H9 (cell line): ENCODE measurements around the gene KRT12. TPM values are rescaled to one million over a fixed set of nuclear protein-coding genes. Genes with fewer than 3 reads are reported as not detected.

ENCODE experiments used
- DNase-seq: peaks from one replicate; pipeline ENCODE4 v3.0.0-alpha.2; 2017
- H2AFZ ChIP-seq: one replicate; pipeline ENCODE4 v1.6.1; 2013; ENCODE audit warnings: mild to moderate bottlenecking, low read length, control low read depth, moderate library complexity
- H2AK5ac ChIP-seq: 2 replicates; pipeline ENCODE4 v1.6.1; 2013; ENCODE audit warnings: low read length, control low read depth, mixed read lengths; ENCODE audit not compliant: insufficient read length
- H2BK120ac ChIP-seq: one replicate; pipeline ENCODE4 v1.6.1; 2013; ENCODE audit warnings: low read depth, mild to moderate bottlenecking, low read length, control low read depth, inconsistent platforms; ENCODE audit not compliant: poor library complexity, severe bottlenecking
- H2BK12ac ChIP-seq: 2 replicates; pipeline ENCODE4 v1.6.1; 2013; ENCODE audit warnings: low read length, control low read depth, mixed read lengths, low read depth; ENCODE audit not compliant: insufficient read length
- H2BK15ac ChIP-seq: 2 replicates; pipeline ENCODE4 v1.6.1; 2013; ENCODE audit warnings: low read depth, low read length, control low read depth
- H2BK20ac ChIP-seq: one replicate; pipeline ENCODE4 v1.6.1; 2013; ENCODE audit warnings: low read depth, mild to moderate bottlenecking, low read length, control low read depth, inconsistent platforms; ENCODE audit not compliant: poor library complexity, severe bottlenecking
- H2BK5ac ChIP-seq: 2 replicates; pipeline ENCODE4 v1.6.1; 2013; ENCODE audit warnings: low read length, control low read depth, mixed read lengths; ENCODE audit not compliant: insufficient read length
- H3K14ac ChIP-seq: 2 replicates; pipeline ENCODE4 v1.6.1; 2013; ENCODE audit warnings: low read length, control low read depth; ENCODE audit not compliant: insufficient read depth
- H3K18ac ChIP-seq: 2 replicates; pipeline ENCODE4 v1.6.1; 2013; ENCODE audit warnings: low read depth, mild to moderate bottlenecking, mixed read lengths, low read length, control low read depth; ENCODE audit not compliant: insufficient read length
- H3K23ac ChIP-seq: 2 replicates; pipeline ENCODE4 v1.6.1; 2013; ENCODE audit warnings: low read length, control low read depth, mixed read lengths, low read depth; ENCODE audit not compliant: insufficient read length
- H3K23me2 ChIP-seq: 2 replicates; pipeline ENCODE4 v1.6.1; 2013; ENCODE audit warnings: low read depth, mild to moderate bottlenecking, mixed read lengths, low read length, control low read depth; ENCODE audit not compliant: insufficient read length, poor library complexity, severe bottlenecking
- H3K27ac ChIP-seq: 2 replicates; pipeline ENCODE4 v1.5.1; 2013; ENCODE audit warnings: low read length, control low read depth, mixed read lengths, low read depth; ENCODE audit not compliant: insufficient read length
- H3K27me3 ChIP-seq: 2 replicates; pipeline ENCODE4 v1.6.1; 2013; ENCODE audit warnings: low read length, control low read depth, inconsistent platforms; ENCODE audit not compliant: insufficient read depth
- H3K4ac ChIP-seq: 2 replicates; pipeline ENCODE4 v1.6.1; 2013; ENCODE audit warnings: low read depth, mild to moderate bottlenecking, control low read depth, inconsistent platforms, low read length, moderate library complexity
- H3K4me1 ChIP-seq: 2 replicates; pipeline ENCODE4 v1.6.1; 2013; ENCODE audit warnings: low read length, control low read depth, inconsistent platforms; ENCODE audit not compliant: insufficient read depth
- H3K4me2 ChIP-seq: 2 replicates; pipeline ENCODE4 v1.6.1; 2013; ENCODE audit warnings: low read length, control low read depth, mixed read lengths; ENCODE audit not compliant: insufficient read length, insufficient read depth
- H3K56ac ChIP-seq: 2 replicates; pipeline ENCODE4 v1.6.1; 2013; ENCODE audit warnings: low read depth, mild to moderate bottlenecking, mixed read lengths, low read length, control low read depth; ENCODE audit not compliant: insufficient read length
- H3K79me1 ChIP-seq: 2 replicates; pipeline ENCODE4 v1.6.1; 2013; ENCODE audit warnings: low read depth, mild to moderate bottlenecking, moderate library complexity, low read length, control low read depth, inconsistent platforms; ENCODE audit not compliant: insufficient read depth, poor library complexity, severe bottlenecking
- H3K79me2 ChIP-seq: 2 replicates; pipeline ENCODE4 v1.6.1; 2013; ENCODE audit warnings: low read length, control low read depth, inconsistent platforms; ENCODE audit not compliant: insufficient read depth
- H3K9ac ChIP-seq: 2 replicates; pipeline ENCODE4 v1.6.1; 2013; ENCODE audit warnings: low read length, control low read depth, mixed read lengths; ENCODE audit not compliant: insufficient read length; ENCODE audit errors: extremely low read depth
- H3K9me3 ChIP-seq: one replicate; pipeline ENCODE4 v1.6.1; 2013; ENCODE audit warnings: low read depth, low read length, inconsistent platforms; ENCODE audit not compliant: control insufficient read depth
- H3T11ph ChIP-seq: one replicate; pipeline ENCODE4 v1.6.1; 2013; ENCODE audit warnings: mild to moderate bottlenecking, low read length, control low read depth, inconsistent platforms
- H4K20me1 ChIP-seq: one replicate; pipeline ENCODE4 v1.6.1; 2013; ENCODE audit not compliant: control insufficient read depth, insufficient read length, insufficient read depth
- H4K5ac ChIP-seq: 2 replicates; pipeline ENCODE4 v1.6.1; 2013; ENCODE audit warnings: low read depth, mild to moderate bottlenecking, mixed read lengths, low read length, control low read depth; ENCODE audit not compliant: insufficient read length
- H4K8ac ChIP-seq: replicated peaks from 2 replicates; pipeline ENCODE4 v1.6.1; 2013; ENCODE audit warnings: low read length, control low read depth, mixed read lengths, low read depth; ENCODE audit not compliant: insufficient read length
- H4K91ac ChIP-seq: 2 replicates; pipeline ENCODE4 v1.6.1; 2013; ENCODE audit warnings: low read depth, mild to moderate bottlenecking, moderate library complexity, mixed read lengths, low read length, control low read depth; ENCODE audit not compliant: insufficient read length
- H3K27ac Mint-ChIP-seq, 3 experiments: 2 replicates in 2 of 3; 3 replicates in 1 of 3; pipeline ENCODE4 v1.8.0; 2020 to 2021; ENCODE audit warnings: mixed read lengths in 3 of 3, mild to moderate bottlenecking in 1 of 3, moderate library complexity in 1 of 3
- H3K27me3 Mint-ChIP-seq: 2 replicates; pipeline ENCODE4 v1.8.0; 2021; ENCODE audit warnings: low read depth, mild to moderate bottlenecking, moderate library complexity, mixed read lengths
- H3K36me3 Mint-ChIP-seq, 3 experiments: 2 replicates in 2 of 3; 3 replicates in 1 of 3; pipeline ENCODE4 v1.8.0; 2020 to 2021; ENCODE audit warnings: low read depth in 3 of 3, mixed read lengths in 3 of 3; ENCODE audit not compliant: insufficient read depth in 1 of 3
- H3K4me1 Mint-ChIP-seq, 2 experiments: 2 replicates each; pipeline ENCODE4 v1.8.0; 2020; ENCODE audit warnings: mixed read lengths in 2 of 2
- H3K4me3 Mint-ChIP-seq, 2 experiments: 2 replicates in 1 of 2; 3 replicates in 1 of 2; pipeline ENCODE4 v1.8.0; 2020 to 2021; ENCODE audit warnings: mild to moderate bottlenecking in 2 of 2, mixed read lengths in 2 of 2, moderate library complexity in 1 of 2
- H3K9me3 Mint-ChIP-seq, 2 experiments: 2 replicates in 1 of 2; 3 replicates in 1 of 2; pipeline ENCODE4 v1.8.0; 2020; ENCODE audit warnings: mild to moderate bottlenecking in 2 of 2, mixed read lengths in 2 of 2, moderate library complexity in 1 of 2
- WGBS: extraction: QIAGEN DNeasy Blood & Tissue Kit; methylation state at CpG from one replicate; pipeline ENCODE4 v1.1.7; 2013; ENCODE audit warnings: missing lambda C conversion rate, low lambda C conversion rate, mixed read lengths; ENCODE audit not compliant: insufficient read length; ENCODE audit errors: extremely low coverage; 5-methylcytosine and 5-hydroxymethylcytosine counted together
- total RNA-seq: library from RNA; stranded (reverse); gene quantifications from 2 replicates; pipeline ENCODE4 v1.2.1, GENCODE V29; 2021
- TF ChIP-seq, protein P1 (sequence below): fragments of 200-600 bp; sonication (generic); conservative IDR thresholded peaks from 3 replicates; pipeline ENCODE4 v1.8.0; 2021; ENCODE audit warnings: antibody characterized with exemption, mild to moderate bottlenecking

KRT12 gene
- total RNA-seq, 1 experiment from 2014 or later: not detected

DNA sequence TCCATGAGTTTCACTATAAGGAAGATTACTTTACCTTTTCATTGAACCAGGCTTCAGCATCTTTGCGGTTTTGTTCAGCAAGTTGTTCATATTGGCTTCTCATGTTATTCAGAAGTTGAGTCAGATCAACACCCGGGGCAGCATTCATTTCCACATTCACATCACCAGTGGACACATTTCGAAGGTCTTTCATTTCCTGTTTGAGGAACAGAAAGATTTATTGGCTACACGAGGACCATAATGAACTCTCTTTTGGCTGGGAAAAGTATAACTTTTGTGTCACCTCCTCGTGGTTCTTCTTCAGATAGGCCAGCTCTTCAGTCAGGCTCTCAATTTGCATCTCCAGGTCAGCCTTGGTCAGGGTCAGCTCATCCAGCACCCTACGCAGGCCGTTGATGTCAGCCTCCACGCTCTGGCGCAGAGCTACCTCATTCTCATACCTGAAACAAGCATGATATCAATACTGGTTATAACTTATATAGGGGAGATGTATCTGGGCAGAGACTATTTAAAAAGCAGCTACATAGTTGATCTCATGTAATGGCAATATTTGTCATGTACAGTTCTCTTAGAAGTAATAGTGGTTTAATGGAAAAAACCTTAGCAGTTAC, 46.7 kb downstream of the KRT12 start:
- no peak overlapping the region for H2BK12ac ChIP-seq
- no peak overlapping the region for H4K91ac ChIP-seq
- no peak overlapping the region for H2AFZ ChIP-seq
- no peak overlapping the region for H3K4ac ChIP-seq
- no peak overlapping the region for H4K5ac ChIP-seq
- H2AK5ac ChIP-seq: no peak overlapping the region
- H4K8ac ChIP-seq: no peak overlapping the region
- WGBS: no CpG with 5 or more reads among the region's 9 CpGs
- TF ChIP-seq, protein P1, sequence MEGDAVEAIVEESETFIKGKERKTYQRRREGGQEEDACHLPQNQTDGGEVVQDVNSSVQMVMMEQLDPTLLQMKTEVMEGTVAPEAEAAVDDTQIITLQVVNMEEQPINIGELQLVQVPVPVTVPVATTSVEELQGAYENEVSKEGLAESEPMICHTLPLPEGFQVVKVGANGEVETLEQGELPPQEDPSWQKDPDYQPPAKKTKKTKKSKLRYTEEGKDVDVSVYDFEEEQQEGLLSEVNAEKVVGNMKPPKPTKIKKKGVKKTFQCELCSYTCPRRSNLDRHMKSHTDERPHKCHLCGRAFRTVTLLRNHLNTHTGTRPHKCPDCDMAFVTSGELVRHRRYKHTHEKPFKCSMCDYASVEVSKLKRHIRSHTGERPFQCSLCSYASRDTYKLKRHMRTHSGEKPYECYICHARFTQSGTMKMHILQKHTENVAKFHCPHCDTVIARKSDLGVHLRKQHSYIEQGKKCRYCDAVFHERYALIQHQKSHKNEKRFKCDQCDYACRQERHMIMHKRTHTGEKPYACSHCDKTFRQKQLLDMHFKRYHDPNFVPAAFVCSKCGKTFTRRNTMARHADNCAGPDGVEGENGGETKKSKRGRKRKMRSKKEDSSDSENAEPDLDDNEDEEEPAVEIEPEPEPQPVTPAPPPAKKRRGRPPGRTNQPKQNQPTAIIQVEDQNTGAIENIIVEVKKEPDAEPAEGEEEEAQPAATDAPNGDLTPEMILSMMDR: no peak
- H3K9ac ChIP-seq: no peak overlapping the region
- no peak overlapping the region for H2BK20ac ChIP-seq
- no peak overlapping the region for H3K56ac ChIP-seq
- Mint-ChIP-seq H3K4me1 (peaks cover 0 to 8% of the 10 kb centered on the region in 2 experiments; a peak in 1 of 4 replicates), H3K27me3 (peaks cover 75% of the 10 kb centered on the region), H3K36me3 (peaks cover 0 to 13% (median 10%) of the 10 kb centered on the region in 3 experiments; a peak in 5 of 7 replicates), H3K4me3 (peak overlapping the region in 1 of 2 experiments; percentile 43; a peak in 2 of 5 replicates), H3K9me3 (no peaks in the 10 kb centered on the region), H3K27ac (no peak overlapping the region)
- H3K18ac ChIP-seq: no peak overlapping the region
- no peak overlapping the region for H3K27ac ChIP-seq
- H3K79me1 ChIP-seq: no peaks in the 10 kb centered on the region
- H3K23ac ChIP-seq: no peak overlapping the region
- H4K20me1 ChIP-seq: no peaks in the 10 kb centered on the region
- no peak for DNase-seq
- H3K79me2 ChIP-seq: no peaks in the 10 kb centered on the region
- H3K14ac ChIP-seq: no peak overlapping the region
- H3K4me2 ChIP-seq: no peak overlapping the region
- H3T11ph ChIP-seq: no peak overlapping the region
- no peaks in the 10 kb centered on the region for H3K9me3 ChIP-seq
- H2BK120ac ChIP-seq: no peak overlapping the region
- H2BK15ac ChIP-seq: no peak overlapping the region
- H3K23me2 ChIP-seq: peaks cover 3% of the 10 kb centered on the region
- no peak overlapping the region for H2BK5ac ChIP-seq
- H3K4me1 ChIP-seq: no peaks in the 10 kb centered on the region
- H3K27me3 ChIP-seq: no peaks in the 10 kb centered on the region
